Chondrocyte (in vitro differentiated cells): ENCODE measurements around the gene ALKAL2. TPM values are rescaled to one million over a fixed set of nuclear protein-coding genes. Genes with fewer than 3 reads are reported as not detected.

ENCODE experiments used
- DNase-seq: peaks from one replicate; pipeline ENCODE4 v3.0.0; 2021; ENCODE audit warnings: mixed read lengths, low spot score
- H3K27ac Mint-ChIP-seq: one replicate; pipeline ENCODE4 v1.8.0; 2021; ENCODE audit warnings: mild to moderate bottlenecking, moderate library complexity, mixed read lengths; ENCODE audit not compliant: unreplicated experiment
- H3K27me3 Mint-ChIP-seq: 2 replicates; pipeline ENCODE4 v1.8.0; 2021; ENCODE audit warnings: low read depth, mixed read lengths
- H3K36me3 Mint-ChIP-seq: 2 replicates; pipeline ENCODE4 v1.8.0; 2021; ENCODE audit warnings: low read depth, mixed read lengths
- H3K4me1 Mint-ChIP-seq: 2 replicates; pipeline ENCODE4 v1.8.0; 2021; ENCODE audit warnings: low read depth, mild to moderate bottlenecking, mixed read lengths
- H3K4me3 Mint-ChIP-seq: one replicate; pipeline ENCODE4 v1.8.0; 2021; ENCODE audit warnings: mild to moderate bottlenecking, moderate library complexity, mixed read lengths; ENCODE audit not compliant: unreplicated experiment
- H3K9me3 Mint-ChIP-seq: 2 replicates; pipeline ENCODE4 v1.8.0; 2021; ENCODE audit warnings: low read depth, mixed read lengths
- total RNA-seq: library from RNA; stranded (reverse); gene quantifications from 3 replicates; pipeline ENCODE4 v1.2.1, GENCODE V29; 2021
- TF ChIP-seq, protein P1 (sequence below): fragments of 200-600 bp; sonication (generic); IDR thresholded peaks from 2 replicates; pipeline ENCODE4 v1.5.0; 2021; ENCODE audit warnings: antibody characterized with exemption, mild to moderate bottlenecking, moderate library complexity

Gene ALKAL2
- total RNA-seq, 1 donor from 2014 or later = 164 TPM

DNA sequence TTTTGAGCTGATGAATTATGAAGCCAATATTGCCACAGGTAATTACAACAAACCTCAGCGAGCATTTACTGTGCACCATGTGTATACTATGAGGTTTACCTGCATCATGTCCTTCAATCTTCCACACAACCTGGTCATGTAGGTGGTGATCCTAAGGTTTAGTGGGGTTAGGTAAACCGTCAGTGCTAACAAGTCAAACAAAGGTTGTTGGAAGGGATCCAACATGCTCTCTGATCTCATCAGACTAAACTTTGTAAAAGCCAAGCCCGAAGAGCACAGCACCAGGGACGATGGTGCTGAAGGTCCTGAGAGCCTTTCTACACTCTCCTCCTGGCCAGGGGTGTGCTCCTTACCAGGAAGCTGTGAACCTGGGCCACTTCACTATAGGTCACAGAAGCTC lies 53.5 kb downstream of the ALKAL2 start:
- Mint-ChIP-seq H3K36me3 (peaks cover 17% of the 10 kb centered on the region), H3K9me3 (no peaks in the 10 kb centered on the region), H3K4me3 (no peak overlapping the region), H3K27me3 (no peaks in the 10 kb centered on the region), H3K27ac (no peak overlapping the region), H3K4me1 (peaks cover 16% of the 10 kb centered on the region)
- no peak for DNase-seq
- TF ChIP-seq, protein P1, sequence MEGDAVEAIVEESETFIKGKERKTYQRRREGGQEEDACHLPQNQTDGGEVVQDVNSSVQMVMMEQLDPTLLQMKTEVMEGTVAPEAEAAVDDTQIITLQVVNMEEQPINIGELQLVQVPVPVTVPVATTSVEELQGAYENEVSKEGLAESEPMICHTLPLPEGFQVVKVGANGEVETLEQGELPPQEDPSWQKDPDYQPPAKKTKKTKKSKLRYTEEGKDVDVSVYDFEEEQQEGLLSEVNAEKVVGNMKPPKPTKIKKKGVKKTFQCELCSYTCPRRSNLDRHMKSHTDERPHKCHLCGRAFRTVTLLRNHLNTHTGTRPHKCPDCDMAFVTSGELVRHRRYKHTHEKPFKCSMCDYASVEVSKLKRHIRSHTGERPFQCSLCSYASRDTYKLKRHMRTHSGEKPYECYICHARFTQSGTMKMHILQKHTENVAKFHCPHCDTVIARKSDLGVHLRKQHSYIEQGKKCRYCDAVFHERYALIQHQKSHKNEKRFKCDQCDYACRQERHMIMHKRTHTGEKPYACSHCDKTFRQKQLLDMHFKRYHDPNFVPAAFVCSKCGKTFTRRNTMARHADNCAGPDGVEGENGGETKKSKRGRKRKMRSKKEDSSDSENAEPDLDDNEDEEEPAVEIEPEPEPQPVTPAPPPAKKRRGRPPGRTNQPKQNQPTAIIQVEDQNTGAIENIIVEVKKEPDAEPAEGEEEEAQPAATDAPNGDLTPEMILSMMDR = no peak

DNA sequence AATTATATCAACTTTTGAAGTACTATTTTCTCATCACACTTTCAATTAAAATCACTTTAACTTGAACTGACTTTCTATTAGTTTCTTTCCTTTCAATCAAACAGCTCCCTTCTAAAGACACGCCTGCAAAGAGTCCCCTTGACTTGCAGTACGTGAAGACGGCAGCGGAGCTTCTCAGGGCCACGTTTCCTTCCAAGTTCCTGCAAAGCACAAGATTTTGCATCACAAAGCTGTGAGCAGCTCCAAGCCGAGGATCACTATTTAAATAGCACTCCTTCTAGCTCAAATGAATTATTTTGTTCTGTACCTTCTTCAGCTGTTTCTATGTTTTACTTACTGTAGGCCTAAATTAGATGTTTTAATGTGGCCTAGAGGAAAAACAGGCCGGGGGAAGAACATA lies 54.9 kb downstream of the ALKAL2 start:
- Mint-ChIP-seq H3K4me1 (peaks cover 7% of the 10 kb centered on the region), H3K36me3 (peaks cover 22% of the 10 kb centered on the region), H3K27ac (no peak overlapping the region), H3K9me3 (no peaks in the 10 kb centered on the region), H3K27me3 (no peaks in the 10 kb centered on the region), H3K4me3 (no peak overlapping the region)
- TF ChIP-seq, protein P1 = no peak
- no peak for DNase-seq

- no peak for DNase-seq
- H3K27ac Mint-ChIP-seq = no peak overlapping the region
- H3K9me3 Mint-ChIP-seq = no peaks in the 10 kb centered on the region
- no peaks in the 10 kb centered on the region for H3K27me3 Mint-ChIP-seq
- H3K4me3 Mint-ChIP-seq = no peak overlapping the region
- H3K4me1 Mint-ChIP-seq = peaks cover 3% of the 10 kb centered on the region
- H3K36me3 Mint-ChIP-seq = peaks cover 30% of the 10 kb centered on the region
- TF ChIP-seq, protein P1 = no peak
Measured at GRCh38 chr2:231521-232185, 56.2 kb downstream of the ALKAL2 start.

Other genes starting within 250 kb of the ALKAL2 start
- 0.22 to 1.7 TPM (median 1.3 TPM) in 3 replicates for gene FAM110C, start 241.6 kb downstream of the ALKAL2 start, total RNA-seq
- 33.7 to 52.9 TPM (median 36.1 TPM) in 3 replicates for gene SH3YL1, start 24.1 kb downstream of the ALKAL2 start, total RNA-seq
- 79.6 to 89.8 TPM (median 82.7 TPM) in 3 replicates for gene ACP1, start 23.1 kb downstream of the ALKAL2 start, total RNA-seq